ENCODE data around the gene APPL1.
"Not testable (repeated sequence)": the region's sequence is repeated elsewhere in the genome, so short reads cannot be mapped to it uniquely, and the experiment has no call there.

APPL1 gene

DNA sequence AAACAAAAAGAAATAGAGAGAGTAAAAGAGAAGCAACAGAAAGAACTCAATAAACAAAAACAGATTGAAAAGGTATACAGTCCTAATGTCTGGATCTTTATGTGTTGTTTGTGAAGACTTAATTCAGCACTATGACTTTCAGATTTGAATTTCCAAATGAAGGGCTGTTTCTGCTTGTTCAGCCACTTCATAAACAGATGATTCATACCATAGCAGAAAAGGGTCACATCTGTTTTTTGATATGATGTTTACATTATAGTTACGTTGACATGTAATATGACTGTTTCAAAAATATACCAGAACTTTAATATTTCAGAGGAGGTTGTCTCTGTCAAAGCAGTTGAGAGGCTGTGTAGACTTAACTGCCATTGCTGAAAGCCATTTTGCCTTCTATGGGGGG, 40.9 kb downstream of the APPL1 start:
- no peak for DNase-seq (ENCODE audit: low read depth in 2 of 2, low spot score in 1 of 2)

- no peak for DNase-seq (ENCODE audit: low read depth in 2 of 2, low spot score in 1 of 2)
These were observed 47.3 kb downstream of the APPL1 start for GRCh38 chr3:57274845-57275244.

DNA sequence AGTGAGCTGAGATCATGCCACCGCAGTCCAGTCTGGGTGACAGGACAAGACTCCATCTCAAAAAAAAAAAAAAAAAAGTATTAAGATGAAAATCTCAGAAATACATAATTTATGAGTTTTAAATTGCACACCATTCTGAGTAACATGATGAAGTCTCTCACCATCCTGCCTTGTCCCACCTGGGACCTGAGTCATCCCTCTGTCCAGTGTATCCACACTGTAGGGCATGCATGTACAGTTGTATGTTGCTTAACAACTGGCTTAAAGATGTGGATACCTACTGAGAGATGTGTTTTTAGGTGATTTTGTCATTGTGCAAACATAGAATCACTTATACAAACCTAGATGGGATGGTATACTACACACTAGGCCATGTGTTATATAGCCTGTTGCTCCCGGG, 47.9 kb downstream of the APPL1 start:
- no peak for DNase-seq (ENCODE audit: low read depth in 2 of 2, low spot score in 1 of 2)

DNA sequence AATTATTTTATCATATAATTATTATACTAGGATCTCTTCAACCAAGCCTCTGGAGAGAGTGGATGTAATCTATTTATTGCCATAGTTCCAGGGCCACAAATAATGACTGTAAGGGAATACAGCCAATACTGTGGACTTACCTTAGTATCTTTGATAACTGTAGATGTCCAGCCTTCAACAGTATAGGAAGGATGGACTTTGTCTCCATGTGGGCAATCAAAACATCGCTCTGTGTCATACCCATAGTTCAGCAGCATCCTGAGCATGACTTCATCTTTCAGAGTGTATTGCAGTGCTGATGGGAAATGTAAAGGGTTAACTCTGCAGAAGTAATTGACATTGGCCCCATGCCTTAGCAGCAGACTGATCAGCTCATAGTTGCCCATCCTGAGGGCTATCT, 50.7 kb downstream of the APPL1 start:
- DNase-seq (ENCODE audit: low read depth in 2 of 2, low spot score in 1 of 2), result no peak

DNA sequence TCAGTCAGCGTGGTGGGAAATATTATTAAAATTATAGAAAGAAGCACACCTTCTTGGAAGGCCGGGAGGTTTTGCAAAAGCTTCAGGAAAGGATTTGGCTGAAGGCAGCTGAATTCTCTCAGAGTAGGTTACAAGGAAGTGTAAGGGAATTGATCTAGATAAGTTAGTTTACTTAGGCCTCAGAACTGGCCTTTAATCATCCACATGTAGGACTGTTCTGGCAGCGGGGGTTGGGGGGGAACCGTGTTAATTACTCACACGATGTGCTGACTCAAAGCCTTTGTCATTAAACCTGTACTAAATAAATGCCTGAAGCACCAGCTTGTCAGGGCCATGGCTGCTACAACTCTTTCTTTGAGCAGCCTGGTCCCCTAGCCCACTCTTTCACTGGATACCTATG, 52.2 kb downstream of the APPL1 start:
- DNase-seq (ENCODE audit: low read depth in 2 of 2, low spot score in 1 of 2), result no peak

GRCh38 chr3:57281715-57282114, 54.2 kb downstream of the APPL1 start:
- no peak for DNase-seq (ENCODE audit: low read depth in 2 of 2, low spot score in 1 of 2)

DNA sequence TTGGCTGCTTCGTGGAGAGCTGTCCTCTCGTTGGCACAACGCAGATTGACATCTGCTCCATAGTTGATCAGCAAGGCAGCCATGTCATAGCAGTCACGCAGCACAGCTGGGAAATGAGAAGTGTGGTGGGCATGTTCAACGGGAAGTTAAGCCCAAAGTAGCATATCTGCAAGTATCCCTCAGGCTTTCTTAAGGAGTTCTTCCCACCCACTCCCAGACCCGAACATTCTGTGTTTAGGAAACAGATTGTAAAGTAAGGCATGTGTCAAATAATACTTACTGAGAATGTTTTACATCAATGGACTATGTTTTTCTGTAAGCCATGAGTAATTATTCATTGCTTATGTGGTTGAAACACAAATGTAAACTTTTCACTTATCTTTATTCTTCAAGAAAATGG, 55.8 kb downstream of the APPL1 start:
- DNase-seq (ENCODE audit: low read depth in 2 of 2, low spot score in 1 of 2), result no peak

- no peak for DNase-seq (ENCODE audit: low read depth in 2 of 2, low spot score in 1 of 2)
These were observed 59.7 kb downstream of the APPL1 start for GRCh38 chr3:57287205-57287604.

- DNase-seq (ENCODE audit: low read depth in 2 of 2, low spot score in 1 of 2), result no peak
These were observed 60.9 kb downstream of the APPL1 start for GRCh38 chr3:57288403-57288802.

DNA sequence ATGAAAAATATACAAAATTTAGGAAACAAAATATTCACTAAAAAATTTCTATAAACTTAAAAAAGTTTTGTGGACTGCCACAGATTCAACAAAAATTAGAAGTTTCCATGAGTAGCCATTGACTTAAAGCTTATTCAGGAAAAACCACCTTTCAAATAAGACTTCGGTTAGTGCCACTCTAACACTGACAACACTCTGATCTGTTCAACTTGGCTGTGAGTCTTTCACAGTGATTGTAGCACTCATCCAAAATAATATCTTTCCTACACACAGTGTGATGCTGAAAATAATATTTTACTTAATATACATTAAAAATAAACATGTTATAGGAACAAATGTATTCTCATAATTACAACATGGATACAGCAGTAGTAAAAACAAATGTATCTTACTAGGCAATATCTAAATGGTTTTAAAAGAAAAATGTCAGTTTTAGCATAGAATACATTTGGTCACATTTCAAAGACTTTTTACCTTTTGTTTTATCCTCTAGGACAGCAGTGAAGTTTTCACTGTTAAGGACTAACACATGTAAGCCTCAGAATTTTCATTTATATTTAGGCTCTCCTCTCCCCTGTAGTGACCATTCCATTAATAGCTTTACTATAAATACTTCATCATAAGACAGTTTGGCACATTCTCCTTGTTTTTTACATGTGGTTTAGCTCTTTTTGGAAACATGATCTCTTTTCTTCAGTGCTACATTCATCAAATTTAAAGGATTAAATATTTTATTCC, 64.8 kb downstream of the APPL1 start, which contains the start of gene ASB14:
Gene ASB14 (minus strand): TSS at position 527 of the 738 bp plus-strand sequence. CDS start 652 bp downstream, outside the sequence.
- no peak for DNase-seq (ENCODE audit: low read depth in 2 of 2, low spot score in 1 of 2)

DNA sequence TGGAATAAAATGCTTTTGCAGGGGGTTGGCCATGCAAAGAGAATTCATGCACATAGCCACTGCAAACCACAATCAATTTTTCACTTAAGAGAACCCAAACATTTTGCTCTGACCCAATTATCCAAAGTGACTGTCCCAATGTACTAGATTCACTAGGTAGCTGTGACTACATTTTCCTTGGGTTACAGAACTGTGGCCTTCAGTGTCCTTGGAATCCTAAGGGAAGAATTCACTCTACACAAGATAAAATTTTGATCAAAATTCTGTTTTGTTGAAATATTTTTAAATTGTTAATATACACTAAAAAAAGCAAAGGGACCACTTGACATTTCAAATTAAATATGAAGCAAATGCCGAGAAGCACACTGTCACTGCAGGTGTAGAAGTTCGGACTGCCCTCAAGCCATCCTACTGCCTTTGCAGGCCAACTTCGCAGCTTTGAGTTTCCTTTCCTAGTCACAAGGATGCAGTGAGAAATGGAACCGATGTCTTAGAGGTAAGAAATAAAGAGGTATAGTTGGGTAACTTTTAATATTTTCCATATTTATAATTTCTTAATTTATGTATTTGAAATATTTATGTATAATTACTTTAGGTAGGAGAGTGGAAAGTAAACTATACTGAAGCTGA, 65.5 kb downstream of the APPL1 start:
- no peak for DNase-seq (ENCODE audit: low read depth in 2 of 2, low spot score in 1 of 2)

- DNase-seq (ENCODE audit: low read depth in 2 of 2, low spot score in 1 of 2), result no peak
These were observed 70.5 kb downstream of the APPL1 start for GRCh38 chr3:57298041-57298440.

GRCh38 chr3:57303520-57303919, 76.0 kb downstream of the APPL1 start:
- not testable (repeated sequence) for DNase-seq (ENCODE audit: low read depth in 2 of 2, low spot score in 1 of 2)

- no peak for DNase-seq (ENCODE audit: low read depth in 2 of 2, low spot score in 1 of 2)
These were observed 82.3 kb downstream of the APPL1 start for GRCh38 chr3:57309769-57310360.

GRCh38 chr3:57314204-57314603, 86.7 kb downstream of the APPL1 start:
- DNase-seq (ENCODE audit: low read depth in 2 of 2, low spot score in 1 of 2), result no peak
